Left colon (tissue), 2 donors: ENCODE data around the gene RNF5. TPM values are rescaled to one million over a fixed set of nuclear protein-coding genes. Genes with fewer than 3 reads are reported as not detected.
A peak's percentile ranks its signal among the peaks of the same experiment; 100 is the strongest.
"Not testable (repeated sequence)": the region's sequence is repeated elsewhere in the genome, so short reads cannot be mapped to it uniquely, and the experiment has no call there.

ENCODE experiments used
- ATAC-seq: fragments of 200-7000 bp; cut with Tn5 transposase; one replicate; pipeline ENCODE4 v1.9.1; 2020; ENCODE audit warnings: mild to moderate bottlenecking, moderate library complexity
- DNase-seq, 2 donors: peaks; one replicate each; pipeline ENCODE4 v3.0.0-alpha.2; 2020
- intact Hi-C, 2 donors: fragments of 100-400 bp; cut with DNase I in 1 of 2; cut with micrococcal nuclease in 1 of 2; formaldehyde crosslinking; loops; one replicate each; pipeline versions ENCODE4 v1.11.2 to v1.14.0; 2022; cut with DNase I, micrococcal nuclease
- total RNA-seq, 2 donors: library from RNA; stranded (reverse); fragmentation: NEBNext Ultra II Directional; extraction: Animal tissue kit (Norgen Biotek cat#: 25700); gene quantifications; one replicate each; pipeline ENCODE4 v1.2.1, GENCODE V29; 2021
- donor health status: DM: no; HTN: no; CAD: no.
- donor health status: DM: yes; HTN: yes; CAD: no.

Gene RNF5
- total RNA-seq, 2 donors from 2014 or later = 87.2 to 104 TPM

DNA sequence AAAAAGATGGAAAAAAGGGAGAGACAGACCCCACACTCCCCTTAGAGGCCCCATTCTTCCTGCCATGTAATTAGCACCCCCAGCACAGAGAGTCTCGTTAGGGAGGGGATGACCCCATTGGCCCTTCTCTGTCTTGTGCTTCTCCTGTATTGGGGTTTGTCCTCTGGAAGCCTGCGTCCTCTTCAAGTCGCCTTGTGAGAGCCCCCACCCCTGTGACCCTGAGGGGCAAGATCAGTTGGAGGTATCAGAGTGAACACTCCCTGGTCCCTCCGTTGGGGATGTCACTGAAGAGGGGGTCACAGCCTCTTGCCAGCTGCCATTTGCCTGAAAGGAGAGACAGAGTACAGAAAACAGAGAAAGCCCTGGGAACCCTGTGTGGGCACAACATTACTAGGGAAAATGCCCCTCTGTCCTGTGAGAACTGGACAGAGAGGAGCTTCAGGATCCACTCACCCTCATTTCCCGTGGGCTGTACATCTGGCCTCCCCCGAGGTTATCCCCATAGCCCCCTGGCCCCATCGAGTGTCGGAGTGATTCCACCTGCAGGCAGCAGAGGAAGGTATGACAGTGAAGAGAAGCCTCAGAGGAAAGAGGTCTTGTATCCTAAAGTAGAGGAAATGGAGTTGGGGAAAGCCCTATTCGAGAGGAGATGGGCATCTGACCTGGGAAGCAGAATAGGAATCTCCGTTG is 8.1 kb downstream of the RNF5 start:
- intact Hi-C loops = not testable (repeated sequence)

DNA sequence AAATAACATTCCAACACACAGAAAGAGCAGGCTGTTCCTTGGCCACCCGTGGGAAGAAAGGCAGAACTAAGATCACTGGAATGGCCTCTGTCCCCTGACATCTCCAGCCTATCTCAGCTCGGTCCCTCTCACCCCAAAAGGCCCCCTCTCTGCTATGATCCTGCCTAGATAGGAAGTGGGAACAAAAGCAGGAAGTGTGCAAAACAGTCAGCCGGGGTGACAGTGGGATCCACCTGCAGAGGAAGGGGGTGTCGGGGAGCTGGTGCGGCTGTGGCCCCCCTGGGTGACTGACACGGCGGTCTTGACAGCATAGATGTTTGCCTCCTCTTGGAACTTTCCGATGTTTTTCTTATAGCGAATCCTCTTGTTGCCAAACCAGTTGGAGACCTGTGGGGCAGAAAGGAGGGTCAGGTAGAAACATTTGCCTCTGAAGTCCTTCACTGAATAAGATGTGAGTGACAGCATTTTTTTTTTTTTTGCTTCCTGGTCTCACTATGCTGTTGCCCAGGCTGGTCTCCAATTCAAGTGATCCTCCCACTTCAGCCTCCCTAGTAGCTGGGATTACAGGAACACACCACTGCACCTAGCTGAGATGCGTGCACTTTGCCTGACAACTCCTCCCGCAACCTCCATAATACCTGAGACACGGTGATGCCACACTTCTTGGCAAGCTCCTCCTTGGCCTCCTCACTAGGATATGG is 9.0 kb downstream of the RNF5 start:
- intact Hi-C loops = no loop called here
- ATAC-seq = no peak
- no peak for DNase-seq

More for the DNA sequence above, 8.1 kb downstream of the RNF5 start:
- not testable (repeated sequence) for DNase-seq, ATAC-seq

DNA sequence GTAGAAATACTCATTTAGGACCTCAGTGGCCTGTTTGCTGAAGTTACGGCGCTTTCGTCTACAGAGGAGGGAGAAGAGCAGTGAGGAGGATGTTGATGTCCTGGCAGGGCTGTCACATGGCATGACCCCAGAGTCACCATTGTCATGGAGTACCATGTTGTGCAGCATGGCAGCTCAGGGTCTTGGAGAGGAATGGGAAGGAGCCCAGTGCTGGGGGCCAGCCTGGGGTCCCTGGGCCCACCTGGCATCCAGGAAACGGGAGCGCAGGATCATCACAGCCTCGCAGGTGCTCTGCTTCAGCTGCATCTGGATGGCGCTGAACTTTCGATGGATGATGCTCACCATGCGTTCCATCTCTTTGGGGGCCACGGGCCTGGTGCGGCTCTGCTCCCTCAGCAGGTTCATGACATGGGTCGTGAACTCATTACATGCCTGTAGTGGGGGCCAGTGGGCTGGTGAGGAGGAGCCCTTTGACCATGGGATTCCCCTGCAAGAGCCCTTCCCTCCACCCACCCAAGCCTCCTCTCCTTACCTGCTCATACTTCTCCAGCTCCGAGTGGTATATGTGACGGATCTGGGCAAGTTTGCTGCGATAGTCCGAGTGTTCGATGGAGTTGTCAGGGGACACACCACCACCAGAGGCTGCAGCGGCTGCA is 9.6 kb downstream of the RNF5 start:
- DNase-seq, intact Hi-C loops, ATAC-seq: not testable (repeated sequence)

DNA sequence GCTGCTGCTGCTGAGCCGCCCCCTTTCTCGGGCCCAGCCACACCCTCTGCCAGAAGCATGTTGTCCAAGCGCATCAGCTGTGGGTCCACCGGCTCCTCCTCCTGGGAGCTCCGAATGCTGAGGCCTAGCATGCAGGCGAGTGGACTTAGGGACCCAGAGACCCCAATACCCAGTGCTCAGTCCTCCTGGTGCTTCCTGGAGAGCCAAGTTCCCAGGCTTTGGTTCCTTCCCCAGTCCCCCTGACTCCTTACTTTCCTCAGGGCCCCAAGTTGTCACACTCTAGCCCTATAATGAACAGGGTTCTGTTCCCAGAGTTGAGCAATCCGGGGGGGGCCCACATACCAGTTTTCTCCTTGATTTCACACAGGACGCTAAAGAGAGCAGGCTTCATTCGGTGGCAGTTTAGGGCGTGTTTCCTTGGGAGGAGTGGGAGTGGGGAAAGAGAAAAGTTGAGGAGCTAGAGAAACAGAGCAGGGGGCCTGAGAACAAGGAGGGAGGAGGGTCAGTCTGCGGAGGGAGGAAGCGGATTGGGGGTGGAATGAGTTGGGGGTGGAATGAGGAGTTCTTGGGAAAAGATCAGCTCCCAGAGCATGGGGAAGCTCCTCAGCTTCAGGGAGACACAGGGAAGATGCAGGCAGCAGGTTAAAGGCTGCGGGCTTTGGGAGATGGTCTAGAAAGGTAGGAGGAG is 10.3 kb downstream of the RNF5 start:
- ATAC-seq = no peak
- intact Hi-C loops = no loop called here
- DNase-seq = no peak

DNA sequence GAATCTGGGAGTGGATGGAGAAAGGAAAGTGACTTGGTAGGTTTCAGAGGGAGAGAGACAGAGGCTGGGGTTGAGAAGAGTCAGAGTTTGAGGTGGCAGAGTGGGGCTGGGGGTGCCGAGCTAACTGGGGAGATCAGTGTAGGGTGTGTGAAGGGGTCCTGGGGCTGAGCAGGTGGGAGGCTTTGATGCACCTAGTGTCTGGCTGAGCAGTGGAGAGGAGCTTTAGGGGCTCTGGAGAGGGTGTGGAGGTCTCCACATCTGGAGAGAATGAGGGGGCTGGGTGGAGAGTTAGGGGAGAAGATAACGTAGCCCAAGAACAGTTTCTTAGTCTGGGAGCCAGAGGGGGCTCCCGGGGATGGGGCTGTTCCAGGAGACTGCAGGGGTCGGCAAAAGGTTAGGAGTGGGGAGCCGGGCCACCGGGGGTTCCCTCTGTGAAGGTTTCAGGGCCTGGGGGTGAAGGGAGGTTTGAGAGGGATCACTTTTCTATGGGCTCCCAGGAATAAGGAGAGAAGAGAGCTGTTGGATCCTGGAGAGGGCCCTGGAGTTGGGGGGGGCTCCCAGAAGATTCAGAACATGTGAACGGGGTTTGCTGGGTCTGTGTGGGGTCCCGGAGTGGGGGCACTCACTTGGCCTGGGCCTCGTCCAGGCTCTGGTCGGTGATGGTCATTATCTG is 11.0 kb downstream of the RNF5 start:
- ATAC-seq = peak; percentile 1
- no peak for DNase-seq
- intact Hi-C loops = no loop called here

DNA sequence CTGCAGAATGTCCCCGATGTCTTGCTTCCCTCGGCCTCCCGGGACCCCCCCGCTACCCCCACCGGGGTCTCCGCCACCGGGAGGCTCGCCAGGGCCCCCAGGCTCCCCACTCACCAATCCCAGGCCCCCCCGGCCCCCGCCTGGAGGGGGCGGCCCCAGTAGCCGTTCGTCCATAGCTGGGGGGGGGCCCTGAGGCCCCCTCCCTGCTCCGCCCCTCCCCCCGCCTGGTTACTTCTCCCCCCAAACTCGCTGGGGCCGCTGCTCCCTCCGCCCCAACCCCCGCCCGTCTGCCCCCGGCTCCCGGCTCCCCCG is 11.5 kb downstream of the RNF5 start:
- ATAC-seq (peak; percentile 3), DNase-seq (peak in 1 of 2 donors; percentile 65)
- intact Hi-C loops = loop anchor here in 1 of 2 donors (10.0 kb wide), 1 partner anchor 75 kb away; no protein-coding TSS in a partner anchor

DNA sequence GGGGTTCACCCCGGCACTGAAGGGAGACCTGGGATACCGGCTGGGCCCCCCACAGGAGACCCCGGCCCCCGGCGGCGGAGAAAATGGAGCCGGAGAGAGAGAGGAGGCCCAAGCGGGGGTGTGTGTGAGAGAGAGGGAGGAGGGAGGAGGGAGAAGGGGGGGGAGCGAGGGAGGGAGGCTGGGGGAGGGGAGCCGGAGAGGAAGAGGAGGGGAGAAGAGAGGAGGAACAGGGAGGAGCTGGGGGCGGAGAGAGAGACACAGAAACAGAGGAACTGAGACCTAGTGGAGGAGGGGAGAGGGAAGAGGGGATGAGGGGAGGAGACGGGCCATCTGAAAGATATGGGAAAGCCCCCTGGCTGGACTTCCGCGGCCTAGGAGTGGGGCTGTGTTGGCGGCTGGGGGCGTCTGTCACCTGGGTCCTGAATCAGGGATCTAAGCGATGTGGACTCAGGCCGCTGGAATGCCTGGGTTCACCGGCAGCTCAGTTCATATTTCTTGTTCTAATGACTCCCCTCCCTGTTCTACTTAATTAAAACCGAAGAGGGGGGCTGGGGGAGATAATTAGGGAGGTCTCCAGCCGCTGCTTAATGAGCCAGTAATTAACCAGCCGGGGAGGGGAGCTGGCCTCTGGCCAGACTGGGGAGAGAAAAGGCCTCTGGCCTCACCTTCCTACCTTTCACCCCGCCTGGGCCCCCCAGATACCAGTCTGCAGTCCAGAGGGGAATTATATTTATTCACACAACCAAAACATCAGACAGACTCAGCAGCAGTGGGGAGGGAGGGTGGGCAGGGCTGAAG is 12.0 kb downstream of the RNF5 start, which contains the start of gene PBX2:
Gene PBX2 (minus strand): TSS at position 149 of the 798 bp plus-strand sequence. CDS start 287 bp downstream, outside the sequence.
- ATAC-seq (peak; percentile 79), DNase-seq (peak; percentile 94 to 97)
- intact Hi-C loops = loop anchor here in 1 of 2 donors (10.0 kb wide), 1 partner anchor 75 kb away; no protein-coding TSS in a partner anchor

DNA sequence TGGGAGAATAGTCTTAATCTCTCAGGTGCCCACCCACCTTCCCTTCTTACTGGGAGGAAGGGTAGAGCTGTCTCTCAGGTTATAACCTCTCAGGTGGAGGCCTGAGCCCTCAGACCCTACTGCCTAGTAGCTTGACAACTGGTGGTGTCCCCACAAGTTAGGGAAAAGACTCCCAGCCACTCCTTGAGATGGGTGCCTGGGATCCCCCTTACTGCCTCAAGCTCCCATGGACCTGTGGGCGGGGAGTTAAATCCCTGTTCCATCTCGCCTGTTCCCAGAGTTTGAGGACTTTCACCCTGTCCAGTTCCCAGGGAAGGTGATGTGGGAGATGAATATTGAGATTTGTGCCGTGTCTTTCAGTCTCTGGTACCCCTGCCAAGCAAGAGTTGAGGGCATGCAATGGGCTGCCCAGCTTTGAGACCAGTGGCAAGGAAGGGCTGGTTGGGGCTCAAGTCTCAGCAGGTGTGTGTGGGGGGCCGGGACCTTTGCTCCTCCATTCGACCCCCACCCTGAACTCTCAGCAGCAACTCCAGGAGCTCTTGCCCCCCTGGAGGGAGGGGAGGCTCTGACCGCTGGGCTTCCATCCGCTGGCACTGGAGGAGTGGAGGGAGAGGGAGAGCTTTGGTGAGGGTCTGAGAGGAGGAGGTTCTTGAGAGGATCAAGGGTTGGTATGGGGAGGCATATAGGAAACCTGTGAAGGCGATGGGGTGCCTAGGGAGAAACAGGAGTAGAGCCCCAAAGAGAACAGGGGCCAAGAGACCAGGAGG is 12.9 kb downstream of the RNF5 start:
- ATAC-seq = no peak

DNA sequence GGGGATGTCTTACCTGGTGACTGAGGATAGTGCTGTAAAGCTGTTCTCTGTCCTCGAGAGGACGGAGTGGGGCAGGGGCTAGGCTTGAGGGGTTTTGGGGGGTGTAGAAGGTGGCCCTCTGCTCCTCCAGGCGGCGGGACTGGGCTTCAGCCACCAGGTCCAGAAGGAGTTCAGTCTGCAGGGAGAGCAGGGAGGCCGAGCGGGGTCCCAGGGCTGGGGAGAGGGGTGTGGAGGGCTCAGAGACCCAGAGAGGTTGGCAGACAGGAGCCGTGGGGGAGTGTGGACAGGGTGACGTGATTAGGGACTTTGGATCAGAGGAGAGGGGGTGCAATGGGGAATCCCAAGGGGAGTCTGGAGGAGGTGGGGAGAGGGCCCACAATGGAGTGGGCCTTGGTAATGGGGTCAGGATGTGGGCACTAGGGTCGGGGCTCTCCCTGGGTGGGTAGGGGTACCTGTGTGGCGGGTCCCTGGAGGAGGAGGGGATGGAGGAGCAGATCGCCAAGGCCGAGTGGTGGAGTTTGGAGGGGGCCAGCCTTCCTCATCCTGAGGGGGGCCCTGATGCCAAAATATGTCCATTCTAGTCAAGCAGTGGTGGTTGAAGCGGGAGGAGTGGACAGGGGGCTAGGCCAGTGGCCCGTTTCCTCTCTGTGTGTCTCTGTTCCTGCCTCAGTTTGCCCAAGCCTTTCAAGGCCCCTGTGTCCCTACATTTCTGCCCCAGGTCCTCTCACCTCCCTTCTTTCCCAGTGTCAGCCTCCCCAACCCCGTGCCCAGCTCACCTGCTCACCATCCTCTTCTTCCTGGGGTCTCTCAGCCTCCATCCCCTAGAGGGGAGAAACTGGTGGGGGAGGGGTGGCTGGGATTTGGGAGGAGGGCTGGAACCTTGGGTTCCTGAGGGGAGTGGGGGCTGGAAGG is 13.7 kb downstream of the RNF5 start:
- intact Hi-C loops = loop anchor here in 1 of 2 donors (10.0 kb wide), 1 partner anchor 77 kb away; no protein-coding TSS in a partner anchor
- DNase-seq = no peak
- ATAC-seq = no peak

More for the DNA sequence above, 12.9 kb downstream of the RNF5 start:
- intact Hi-C loops = loop anchor here in 1 of 2 donors (10.0 kb wide), 1 partner anchor 76 kb away; no protein-coding TSS in a partner anchor
- DNase-seq = no peak

DNA sequence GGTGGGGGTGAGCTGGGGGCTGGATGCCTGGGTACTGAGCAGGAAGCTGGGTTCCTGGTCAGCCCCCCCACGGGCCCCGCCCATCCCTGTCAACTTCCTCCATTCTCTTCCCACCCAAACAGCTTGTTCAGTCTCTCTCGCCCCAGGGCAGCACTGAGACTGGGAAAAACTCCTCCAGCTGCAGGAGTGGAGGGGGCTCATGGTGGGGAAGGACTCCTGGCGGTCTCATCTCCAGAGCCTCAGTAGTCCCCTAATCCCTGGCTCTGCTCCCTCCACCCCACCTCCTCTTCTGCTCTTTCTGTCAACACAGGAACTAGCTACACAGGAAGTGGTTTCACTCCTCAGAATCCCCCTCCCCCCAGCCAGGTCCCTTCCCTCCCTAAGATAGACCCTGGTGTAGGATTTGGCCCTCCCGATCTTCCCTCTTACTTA is 14.4 kb downstream of the RNF5 start, which contains the start of gene GPSM3:
Gene GPSM3 (minus strand): TSS at position 36 of the 432 bp plus-strand sequence. CDS start 130 bp downstream, outside the sequence.
- DNase-seq (peak; percentile 75 to 82), ATAC-seq (no peak)
- intact Hi-C loops = loop anchor here in 1 of 2 donors (10.0 kb wide), 1 partner anchor 78 kb away; no protein-coding TSS in a partner anchor

DNA sequence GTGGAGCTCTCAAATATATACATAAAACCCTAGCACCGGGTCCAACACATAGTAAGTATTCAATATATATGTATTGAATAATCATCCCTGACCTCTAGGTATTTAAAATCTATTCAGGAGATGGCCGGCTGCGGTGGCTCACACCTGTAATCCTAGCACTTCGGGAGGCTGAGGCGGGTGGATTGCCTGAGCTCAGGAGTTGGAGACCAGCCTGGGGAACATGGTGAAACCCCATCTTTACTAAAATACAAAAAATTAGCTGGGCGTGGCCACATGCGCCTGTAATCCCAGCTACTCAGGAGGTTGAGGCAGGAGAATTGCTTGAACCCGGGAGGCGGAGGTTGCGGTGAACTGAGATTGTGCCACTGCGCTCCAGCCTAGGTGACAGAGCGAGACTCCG is 14.9 kb downstream of the RNF5 start:
- not testable (repeated sequence) for DNase-seq, ATAC-seq
- intact Hi-C loops = loop anchor here in 1 of 2 donors (10.0 kb wide), 1 partner anchor 78 kb away; no protein-coding TSS in a partner anchor

DNA sequence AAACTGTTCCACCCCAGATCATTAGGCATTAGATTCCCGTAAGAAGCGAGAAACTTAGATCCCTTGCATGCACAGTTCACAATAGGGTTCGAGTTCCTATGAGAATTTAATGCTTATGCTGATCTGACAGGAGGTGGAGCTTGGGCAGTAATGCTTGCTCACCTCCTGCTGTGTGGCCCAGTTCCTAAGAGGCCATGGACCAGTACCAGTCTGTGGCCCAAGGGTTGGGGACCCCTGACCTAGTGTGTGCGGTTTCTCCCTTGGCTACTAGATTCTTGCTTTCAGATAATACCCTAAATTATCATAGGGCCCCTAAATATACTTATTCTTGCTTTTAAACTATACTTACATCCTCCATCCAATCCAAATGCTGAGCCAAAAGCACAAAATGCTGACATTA is 16.2 kb downstream of the RNF5 start:
- ATAC-seq (no peak), DNase-seq (no peak)
- intact Hi-C loops = loop anchor here in 1 of 2 donors (10.0 kb wide), 1 partner anchor 80 kb away; no protein-coding TSS in a partner anchor

DNA sequence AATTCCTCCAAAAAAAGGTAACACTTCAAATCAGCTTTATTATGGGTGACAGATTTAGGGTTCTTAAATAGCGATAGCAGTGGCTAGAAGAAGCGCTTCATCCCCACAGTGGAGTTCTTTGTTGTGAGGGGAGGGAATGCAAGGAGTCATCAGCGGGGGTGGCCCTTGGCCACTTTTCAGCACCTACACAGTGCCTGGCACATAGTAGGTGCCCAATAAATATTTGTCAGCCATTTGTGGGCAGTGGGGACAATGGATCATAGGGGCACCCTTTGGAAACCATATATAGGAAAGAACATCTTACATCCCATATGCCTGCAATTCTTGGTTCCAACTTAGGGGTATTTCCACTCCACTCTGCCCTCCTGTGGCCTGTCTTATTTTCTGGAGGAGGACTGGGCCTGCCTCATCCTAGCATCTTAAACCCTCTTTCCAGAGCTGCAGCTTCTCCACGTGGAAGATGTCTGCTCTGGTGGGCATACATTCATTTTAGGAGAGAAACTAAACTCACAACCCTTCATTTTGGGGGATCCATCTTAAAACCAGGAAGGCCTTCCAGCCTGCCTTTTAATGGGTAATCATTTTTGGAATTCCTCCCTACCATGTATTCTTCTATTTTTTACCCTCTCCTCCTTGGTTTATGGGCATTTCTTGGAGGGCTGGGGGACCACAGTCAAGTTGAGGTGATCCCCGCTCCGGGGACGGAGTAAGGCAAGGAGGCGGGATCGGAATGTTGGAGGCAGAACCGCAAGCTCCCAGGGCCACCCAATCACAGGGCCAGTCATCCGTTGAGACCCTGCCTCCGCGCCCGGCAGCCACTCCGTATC is 16.8 kb downstream of the RNF5 start:
- intact Hi-C loops = loop anchor here in 1 of 2 donors (10.0 kb wide), 1 partner anchor 80 kb away; no protein-coding TSS in a partner anchor
- DNase-seq (peak in 1 of 2 donors; percentile 61), ATAC-seq (peak; percentile 16)

DNA sequence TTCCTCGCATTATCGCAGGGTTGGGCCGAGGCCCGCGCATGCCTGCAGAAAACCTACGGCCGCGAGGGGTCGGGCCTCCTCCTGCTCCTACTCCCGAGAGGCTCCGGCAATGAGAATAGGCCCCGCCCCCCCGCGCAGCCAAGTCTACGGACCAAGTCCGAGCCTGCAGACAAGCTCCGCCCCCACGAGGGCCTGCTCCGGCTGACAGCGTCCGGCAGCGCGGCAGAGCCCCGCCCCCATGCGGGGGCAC is 17.4 kb downstream of the RNF5 start:
- ATAC-seq = peak; percentile 84
- peak; percentile 100 for DNase-seq

More for the DNA sequence above, 17.4 kb downstream of the RNF5 start:
- intact Hi-C loops = loop anchor here in 1 of 2 donors (10.0 kb wide), 1 partner anchor 81 kb away; no protein-coding TSS in a partner anchor
